Tibial nerve (tissue), 4 donors: ENCODE measurements around the gene METTL8. TPM values are rescaled to one million over a fixed set of nuclear protein-coding genes. Genes with fewer than 3 reads are reported as not detected.

Experiments
- DNase-seq, 2 donors: peaks; one replicate each; pipeline ENCODE4 v3.0.0-alpha.2; 2019; ENCODE audit warnings: low spot score in 2 of 2
- H3K27ac ChIP-seq, 4 donors: fragments of 200-600 bp; sonication (generic) in 3 of 4; one replicate each; pipeline ENCODE4 v1.5.1; 2017 to 2019; ENCODE audit warnings: mild to moderate bottlenecking in 1 of 4
- H3K27me3 ChIP-seq, 2 donors: fragments of 200-600 bp; sonication (generic) in 1 of 2; one replicate each; pipeline versions ENCODE4 v1.5.1 to v1.6.0; 2017 to 2019
- H3K36me3 ChIP-seq, 3 donors: fragments of 200-600 bp; sonication (generic); one replicate each; pipeline ENCODE4 v1.5.1; 2018 to 2019
- H3K4me1 ChIP-seq, 4 donors: fragments of 200-600 bp; sonication (generic) in 3 of 4; one replicate each; pipeline ENCODE4 v1.5.1; 2017 to 2019
- H3K4me3 ChIP-seq, 4 donors: fragments of 200-600 bp; sonication (generic) in 3 of 4; one replicate each; pipeline ENCODE4 v1.5.1; 2017 to 2019; ENCODE audit warnings: mild to moderate bottlenecking in 1 of 4, moderate library complexity in 1 of 4
- H3K9me3 ChIP-seq, 4 donors: fragments of 200-600 bp; sonication (generic) in 3 of 4; one replicate each; pipeline ENCODE4 v1.5.1; 2017 to 2019
- CTCF ChIP-seq, 5 experiments: fragments of 200-600 bp in 3 of 5; fragments of 450-650 bp in 2 of 5; sonication (generic) in 3 of 5; IDR thresholded peaks; one replicate each; pipeline ENCODE4 v1.5.1; 2016 to 2019; ENCODE audit warnings: antibody characterized with exemption in 5 of 5, mild to moderate bottlenecking in 3 of 5, moderate library complexity in 2 of 5
- EP300 ChIP-seq, 2 donors: sonication (generic); formaldehyde crosslinking; IDR thresholded peaks; one replicate each; pipeline ENCODE4 v1.6.1; 2017; ENCODE audit warnings: antibody characterized with exemption in 2 of 2, mild to moderate bottlenecking in 1 of 2
- POLR2A ChIP-seq, 2 donors: fragments of 450-650 bp; IDR thresholded peaks; one replicate each; pipeline ENCODE4 v1.6.1; 2017; ENCODE audit warnings: antibody characterized with exemption in 2 of 2, mild to moderate bottlenecking in 2 of 2, moderate library complexity in 2 of 2
- WGBS, 2 donors: methylation state at CpG; one replicate each; pipeline ENCODE4 v1.1.5; 2018; 5-methylcytosine and 5-hydroxymethylcytosine counted together
- total RNA-seq, 4 donors: library from RNA; depleted of rRNA; stranded (reverse); fragments of >200 nt; gene quantifications; one replicate each; pipeline ENCODE4 v1.1.0, GENCODE V29; 2016

METTL8 gene
- total RNA-seq, 4 donors from 2014 or later = 13.5 to 27.9 (median 20.7) TPM

- no peak for DNase-seq
- Histone ChIP-seq H3K9me3 (peaks cover 0 to 31% (median 4%) of the 10 kb centered on the region in 4 donors), H3K36me3 (peaks cover 0 to 11% (median 0%) of the 10 kb centered on the region in 3 donors), H3K27me3 (no peaks in the 10 kb centered on the region), H3K27ac (no peak overlapping the region), H3K4me3 (no peak overlapping the region), H3K4me1 (no peaks in the 10 kb centered on the region)
- TF ChIP-seq EP300 (IDR thresholded peaks at IDR 0.05) = no peak
- TF ChIP-seq POLR2A (IDR thresholded peaks at IDR 0.05) = no peak
- no peak for TF ChIP-seq CTCF (IDR thresholded peaks at IDR 0.05)
- 96 to 97% methylated on average over 6 of the region's 6 CpGs for WGBS, 2 donors
These were observed 125.3 kb downstream of the METTL8 start for GRCh38 chr2:171308280-171309054.

DNA sequence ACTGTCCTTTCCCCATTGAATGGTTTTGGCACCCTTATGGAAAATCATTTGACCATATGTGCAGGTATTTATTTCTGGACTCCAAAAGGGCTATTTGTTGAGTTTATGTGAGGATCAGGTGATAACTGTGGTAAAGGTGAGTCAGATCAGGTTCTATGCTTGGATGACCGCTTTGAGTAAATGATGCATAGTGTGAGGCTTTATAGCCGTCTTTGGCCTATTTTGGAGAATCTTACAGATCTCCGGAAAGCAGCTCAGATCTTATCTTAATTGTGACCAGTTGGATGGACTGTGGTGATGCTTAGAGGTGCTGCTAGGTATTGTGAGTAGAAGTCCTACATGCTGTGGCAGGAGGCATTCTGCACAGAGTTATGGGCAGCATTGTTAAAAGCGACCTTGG lies 126.2 kb downstream of the METTL8 start:
- Histone ChIP-seq H3K27ac (no peak overlapping the region), H3K9me3 (peaks cover 0 to 33% (median 4%) of the 10 kb centered on the region in 4 donors), H3K4me3 (no peak overlapping the region), H3K4me1 (no peaks in the 10 kb centered on the region), H3K36me3 (peaks cover 0 to 8% (median 0%) of the 10 kb centered on the region in 3 donors), H3K27me3 (no peaks in the 10 kb centered on the region)
- TF ChIP-seq POLR2A (IDR thresholded peaks at IDR 0.05) (no peak), EP300 (IDR thresholded peaks at IDR 0.05) (no peak), CTCF (IDR thresholded peaks at IDR 0.05) (no peak)
- 92 to 98% methylated on average over 4 of the region's 4 CpGs for WGBS, 2 donors
- no peak for DNase-seq

DNA sequence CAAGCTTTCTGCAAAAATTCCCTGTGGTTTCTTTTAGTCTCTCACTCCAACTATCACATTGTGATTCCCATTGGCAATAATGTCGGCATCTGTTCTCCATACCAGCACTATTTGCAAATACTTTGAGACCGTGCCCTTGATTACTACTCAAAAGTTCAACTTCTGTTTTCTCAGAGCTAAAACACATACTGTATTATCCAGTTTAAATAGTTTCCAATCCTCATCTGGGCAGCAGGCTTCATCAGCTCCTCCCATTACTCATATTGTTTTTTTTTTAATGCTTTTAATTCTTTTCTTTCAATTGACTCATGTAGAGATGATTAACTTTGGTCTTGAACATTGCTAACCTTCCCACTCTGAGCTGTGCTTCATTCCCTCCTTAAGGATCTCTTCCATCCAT lies 135.8 kb downstream of the METTL8 start:
- Histone ChIP-seq H3K9me3 (peaks cover 0 to 1% (median 0%) of the 10 kb centered on the region in 4 donors), H3K36me3 (no peaks in the 10 kb centered on the region), H3K27me3 (no peaks in the 10 kb centered on the region), H3K4me3 (no peak overlapping the region), H3K4me1 (no peaks in the 10 kb centered on the region), H3K27ac (no peak overlapping the region)
- DNase-seq = no peak
- WGBS, 2 donors = 38 to 39% methylated on average over 2 of the region's 2 CpGs
- no peak for TF ChIP-seq EP300 (IDR thresholded peaks at IDR 0.05)
- TF ChIP-seq CTCF (IDR thresholded peaks at IDR 0.05) = no peak
- no peak for TF ChIP-seq POLR2A (IDR thresholded peaks at IDR 0.05)

GRCh38 chr2:171294608-171295007 lies 139.2 kb downstream of the METTL8 start:
- H3K36me3 ChIP-seq = no peaks in the 10 kb centered on the region
- H3K4me1 ChIP-seq = no peaks in the 10 kb centered on the region
- 88 to 91% methylated on average over 5 of the region's 5 CpGs for WGBS, 2 donors
- TF ChIP-seq EP300 (IDR thresholded peaks at IDR 0.05) (no peak), CTCF (IDR thresholded peaks at IDR 0.05) (no peak), POLR2A (IDR thresholded peaks at IDR 0.05) (no peak)
- no peak for DNase-seq
- no peaks in the 10 kb centered on the region for H3K27me3 ChIP-seq
- H3K4me3 ChIP-seq = no peak overlapping the region
- H3K27ac ChIP-seq = no peak overlapping the region
- no peaks in the 10 kb centered on the region for H3K9me3 ChIP-seq

- Histone ChIP-seq H3K36me3 (no peaks in the 10 kb centered on the region), H3K27ac (no peak overlapping the region), H3K27me3 (no peaks in the 10 kb centered on the region), H3K9me3 (no peaks in the 10 kb centered on the region), H3K4me3 (no peak overlapping the region), H3K4me1 (no peaks in the 10 kb centered on the region)
- 87% methylated on average over 5 of the region's 5 CpGs for WGBS, 2 donors
- no peak for DNase-seq
- TF ChIP-seq CTCF (IDR thresholded peaks at IDR 0.05) (no peak), POLR2A (IDR thresholded peaks at IDR 0.05) (no peak), EP300 (IDR thresholded peaks at IDR 0.05) (no peak)
These were observed 140.1 kb downstream of the METTL8 start for GRCh38 chr2:171293661-171294060.
